NCI-H2227 treated with DMSO at 0.1 percent for 48 hours (cell line): ENCODE results near the gene PPP2R2B.

Experiments
- DNase-seq: peaks from one replicate; lab custom pipeline; 2025; lab: John Stamatoyannopoulos, UW

Gene PPP2R2B

GRCh38 chr5:146699664-146700418 lies 178.7 kb downstream of the PPP2R2B start:
- no peak for DNase-seq

GRCh38 chr5:146699138-146699537 lies 179.4 kb downstream of the PPP2R2B start:
- DNase-seq: no peak

GRCh38 chr5:146698651-146699050 lies 179.9 kb downstream of the PPP2R2B start:
- no peak for DNase-seq

- peak; percentile 36 for DNase-seq
Observed at GRCh38 chr5:146697211-146697610, 181.3 kb downstream of the PPP2R2B start.

- no peak for DNase-seq
Observed at GRCh38 chr5:146695646-146696045, 182.9 kb downstream of the PPP2R2B start.

- DNase-seq: no peak
Observed at GRCh38 chr5:146690880-146691355, 187.6 kb downstream of the PPP2R2B start.

GRCh38 chr5:146687630-146688029 lies 190.9 kb downstream of the PPP2R2B start:
- DNase-seq: no peak

- DNase-seq: no peak
Observed at GRCh38 chr5:146683861-146684260, 194.7 kb downstream of the PPP2R2B start.

- no peak for DNase-seq
Observed at GRCh38 chr5:146682899-146683532, 195.5 kb downstream of the PPP2R2B start.

- DNase-seq: no peak
Observed at GRCh38 chr5:146681585-146682105, 196.9 kb downstream of the PPP2R2B start.

GRCh38 chr5:146680846-146681584 lies 197.5 kb downstream of the PPP2R2B start:
- DNase-seq: no peak

- DNase-seq: peak; percentile 46
Observed at GRCh38 chr5:146675636-146676035, 202.9 kb downstream of the PPP2R2B start.

- DNase-seq: no peak
Observed at GRCh38 chr5:146672866-146673265, 205.7 kb downstream of the PPP2R2B start.

GRCh38 chr5:146671561-146672295 lies 206.8 kb downstream of the PPP2R2B start:
- DNase-seq: peak; percentile 9

GRCh38 chr5:146669656-146670055 lies 208.9 kb downstream of the PPP2R2B start:
- DNase-seq: no peak

- no peak for DNase-seq
Observed at GRCh38 chr5:146667633-146668272, 210.8 kb downstream of the PPP2R2B start.

- DNase-seq: no peak
Observed at GRCh38 chr5:146662229-146662628, 216.3 kb downstream of the PPP2R2B start.

- no peak for DNase-seq
Observed at GRCh38 chr5:146660376-146660960, 218.1 kb downstream of the PPP2R2B start.

- no peak for DNase-seq
Observed at GRCh38 chr5:146659961-146660360, 218.6 kb downstream of the PPP2R2B start.

- peak; percentile 35 for DNase-seq
Observed at GRCh38 chr5:146656703-146657102, 221.9 kb downstream of the PPP2R2B start.

- no peak for DNase-seq
Observed at GRCh38 chr5:146653560-146653959, 225.0 kb downstream of the PPP2R2B start.
